ENCODE measurements around the gene ABTB1. TPM values are rescaled to one million over a fixed set of nuclear protein-coding genes. Genes with fewer than 3 reads are reported as not detected.

ABTB1 gene
- total RNA-seq, 2 experiments from 2014 or later: 4.4 to 14.5 TPM

DNA sequence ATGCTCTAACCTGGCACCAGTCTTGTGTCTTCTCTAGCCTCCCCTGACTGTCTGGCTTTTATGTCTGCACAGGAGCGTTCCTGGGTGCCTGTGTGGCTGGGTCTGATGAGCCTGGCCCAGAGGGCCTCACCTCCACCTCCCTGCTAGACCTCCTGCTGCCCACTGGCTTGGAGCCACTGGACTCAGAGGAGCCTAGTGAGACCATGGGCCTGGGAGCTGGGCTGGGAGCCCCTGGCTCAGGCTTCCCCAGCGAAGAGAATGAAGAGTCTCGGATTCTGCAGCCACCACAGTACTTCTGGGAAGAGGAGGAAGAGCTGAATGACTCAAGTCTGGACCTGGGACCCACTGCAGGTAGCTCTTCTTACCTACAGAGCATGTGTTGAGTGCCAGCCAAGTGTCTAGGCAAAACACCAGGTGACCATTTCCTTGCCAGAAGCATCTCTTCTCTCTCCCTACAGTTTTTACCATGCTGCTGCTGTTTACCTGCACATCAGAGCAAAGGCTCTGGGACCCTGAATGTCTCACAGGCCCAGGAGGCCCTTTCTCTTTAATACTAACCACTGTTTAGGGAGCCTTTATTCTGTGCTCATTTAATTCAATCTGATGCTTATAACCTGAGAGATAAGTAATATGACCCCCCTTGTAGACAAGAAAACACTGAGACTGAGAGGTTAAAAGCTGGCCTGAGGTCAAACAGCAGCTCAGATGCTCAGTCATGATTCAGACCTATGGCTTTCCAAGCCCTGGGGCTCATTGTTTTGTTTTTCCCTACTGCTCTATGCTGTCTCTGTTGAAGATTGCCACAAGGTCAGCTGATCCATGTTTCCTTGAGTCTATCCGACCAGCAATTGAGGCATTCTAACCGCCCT, 33.3 kb upstream of the ABTB1 start:
- Histone ChIP-seq H3K4me1 (ENCODE audit: insufficient read depth, low read length, poor library complexity, severe bottlenecking) (peaks cover 12% of the 10 kb centered on the region), H3K4me3 (ENCODE audit: low read depth, low read length, poor library complexity, severe bottlenecking) (no peak overlapping the region), H3K9me3 (ENCODE audit: low read length) (no peaks in the 10 kb centered on the region), H4K20me1 (ENCODE audit: insufficient read depth, low read length) (no peaks in the 10 kb centered on the region), H3K4me2 (ENCODE audit: low read length) (no peak overlapping the region), H3K79me2 (ENCODE audit: insufficient read depth, low read depth, low read length) (no peaks in the 10 kb centered on the region), H3K27ac (ENCODE audit: low read depth, low read length, poor library complexity, severe bottlenecking) (no peak overlapping the region), H3K36me3 (ENCODE audit: insufficient read depth, low read length) (no peaks in the 10 kb centered on the region; the same call in 1 of the 2 replicates), H3K9me2 (ENCODE audit: insufficient read depth, low read length) (no peaks in the 10 kb centered on the region), H2AFZ (ENCODE audit: low read length) (no peak overlapping the region)
- no peak for DNase-seq (ENCODE audit: low spot score)
- intact Hi-C loops (cut with micrococcal nuclease; ENCODE audit: unreplicated experiment): no loop called here
- POLR2A ChIA-PET: no interaction called here
- no peak for TF ChIP-seq CTCF (conservative IDR thresholded peaks at IDR 0.05; ENCODE audit: low read length)
- TF ChIP-seq EZH2phosphoT487 (IDR thresholded peaks at IDR 0.05; ENCODE audit: borderline replicate concordance, low read depth, low read length): no peak
- CTCF ChIA-PET (ENCODE audit: unreplicated experiment): no interaction called here
- BruUV-seq (replicated peaks): no TSS peak

- no peak overlapping the region for H3K4me2 ChIP-seq (ENCODE audit: low read length)
- no peaks in the 10 kb centered on the region for H3K9me2 ChIP-seq (ENCODE audit: insufficient read depth, low read length)
- no peaks in the 10 kb centered on the region; the same call in 1 of the 2 replicates for H3K36me3 ChIP-seq (ENCODE audit: insufficient read depth, low read length)
- CTCF ChIA-PET (ENCODE audit: unreplicated experiment): no interaction called here
- H3K4me3 ChIP-seq (ENCODE audit: low read depth, low read length, poor library complexity, severe bottlenecking): no peak overlapping the region
- no peak overlapping the region for H3K27ac ChIP-seq (ENCODE audit: low read depth, low read length, poor library complexity, severe bottlenecking)
- POLR2A ChIA-PET: no interaction called here
- H4K20me1 ChIP-seq (ENCODE audit: insufficient read depth, low read length): no peaks in the 10 kb centered on the region
- intact Hi-C loops (cut with micrococcal nuclease; ENCODE audit: unreplicated experiment): no loop called here
- BruUV-seq (replicated peaks): no TSS peak
- no peaks in the 10 kb centered on the region for H3K79me2 ChIP-seq (ENCODE audit: insufficient read depth, low read depth, low read length)
- peaks cover 12% of the 10 kb centered on the region for H3K4me1 ChIP-seq (ENCODE audit: insufficient read depth, low read length, poor library complexity, severe bottlenecking)
- H2AFZ ChIP-seq (ENCODE audit: low read length): no peak overlapping the region
- no peak for TF ChIP-seq CTCF (conservative IDR thresholded peaks at IDR 0.05; ENCODE audit: low read length)
- TF ChIP-seq EZH2phosphoT487 (IDR thresholded peaks at IDR 0.05; ENCODE audit: borderline replicate concordance, low read depth, low read length): no peak
- H3K9me3 ChIP-seq (ENCODE audit: low read length): no peaks in the 10 kb centered on the region
- no peak for DNase-seq (ENCODE audit: low spot score)
Observed at GRCh38 chr3:127640042-127640355, 32.8 kb upstream of the ABTB1 start.

GRCh38 chr3:127644641-127645370, 27.9 kb upstream of the ABTB1 start:
- TF ChIP-seq CTCF (conservative IDR thresholded peaks at IDR 0.05; ENCODE audit: low read length) (no peak), EZH2phosphoT487 (IDR thresholded peaks at IDR 0.05; ENCODE audit: borderline replicate concordance, low read depth, low read length) (no peak)
- no TSS peak for BruUV-seq (replicated peaks)
- DNase-seq (ENCODE audit: low spot score): no peak
- Histone ChIP-seq H3K9me3 (ENCODE audit: low read length) (no peaks in the 10 kb centered on the region), H3K79me2 (ENCODE audit: insufficient read depth, low read depth, low read length) (no peaks in the 10 kb centered on the region), H3K4me1 (ENCODE audit: insufficient read depth, low read length, poor library complexity, severe bottlenecking) (no peaks in the 10 kb centered on the region), H4K20me1 (ENCODE audit: insufficient read depth, low read length) (no peaks in the 10 kb centered on the region), H3K9me2 (ENCODE audit: insufficient read depth, low read length) (no peaks in the 10 kb centered on the region), H3K4me2 (ENCODE audit: low read length) (no peak overlapping the region), H3K27ac (ENCODE audit: low read depth, low read length, poor library complexity, severe bottlenecking) (no peak overlapping the region), H3K4me3 (ENCODE audit: low read depth, low read length, poor library complexity, severe bottlenecking) (no peak overlapping the region), H2AFZ (ENCODE audit: low read length) (no peak overlapping the region), H3K36me3 (ENCODE audit: insufficient read depth, low read length) (0 out of 2 replicates have a peak, but pooled peaks cover 4% of the 10 kb centered on the region)
- CTCF ChIA-PET (ENCODE audit: unreplicated experiment): interaction anchor here (0.6 kb wide), 1 partner anchor 190 kb away, joined by 4 read pairs; no protein-coding TSS in a partner anchor
- intact Hi-C loops (cut with micrococcal nuclease; ENCODE audit: unreplicated experiment): no loop called here
- POLR2A ChIA-PET: no interaction called here

All from OCI-LY7 (cell line).